GM18526 (cell line): ENCODE measurements around the gene SGPL1.

ENCODE experiments used
- POLR2A ChIP-seq: IDR thresholded peaks from 3 replicates; pipeline ENCODE4 v1.6.1; 2011; ENCODE audit not compliant: insufficient read length; ENCODE audit errors: extremely low read depth

Gene SGPL1

GRCh38 chr10:70822076-70822820, 6.5 kb downstream of the SGPL1 start:
- no peak for TF ChIP-seq POLR2A

- no peak for TF ChIP-seq POLR2A
These were observed 11.5 kb downstream of the SGPL1 start for GRCh38 chr10:70827086-70827757.

- TF ChIP-seq POLR2A: no peak
These were observed 13.2 kb downstream of the SGPL1 start for GRCh38 chr10:70828923-70829322.

- TF ChIP-seq POLR2A: no peak
These were observed 13.8 kb downstream of the SGPL1 start for GRCh38 chr10:70829543-70829942.

GRCh38 chr10:70830164-70830563, 14.4 kb downstream of the SGPL1 start:
- TF ChIP-seq POLR2A: no peak

- TF ChIP-seq POLR2A: no peak
These were observed 16.5 kb downstream of the SGPL1 start for GRCh38 chr10:70832221-70832620.

- TF ChIP-seq POLR2A: no peak
These were observed 17.2 kb downstream of the SGPL1 start for GRCh38 chr10:70832852-70833528.

- no peak for TF ChIP-seq POLR2A
These were observed 17.9 kb downstream of the SGPL1 start for GRCh38 chr10:70833601-70834000.

GRCh38 chr10:70834021-70834420, 18.3 kb downstream of the SGPL1 start:
- TF ChIP-seq POLR2A: no peak

- TF ChIP-seq POLR2A: no peak
These were observed 18.8 kb downstream of the SGPL1 start for GRCh38 chr10:70834441-70835151.

GRCh38 chr10:70836319-70836718, 20.6 kb downstream of the SGPL1 start:
- no peak for TF ChIP-seq POLR2A

GRCh38 chr10:70837660-70838059, 21.9 kb downstream of the SGPL1 start:
- no peak for TF ChIP-seq POLR2A

GRCh38 chr10:70838270-70838805, 22.6 kb downstream of the SGPL1 start:
- no peak for TF ChIP-seq POLR2A

GRCh38 chr10:70840836-70841235, 25.1 kb downstream of the SGPL1 start:
- TF ChIP-seq POLR2A: no peak

- TF ChIP-seq POLR2A: no peak
These were observed 27.6 kb downstream of the SGPL1 start for GRCh38 chr10:70843333-70843732.

GRCh38 chr10:70843776-70844489, 28.2 kb downstream of the SGPL1 start:
- no peak for TF ChIP-seq POLR2A
